Measurements from ENCODE around the gene SLC44A1.

The SLC44A1 gene

DNA sequence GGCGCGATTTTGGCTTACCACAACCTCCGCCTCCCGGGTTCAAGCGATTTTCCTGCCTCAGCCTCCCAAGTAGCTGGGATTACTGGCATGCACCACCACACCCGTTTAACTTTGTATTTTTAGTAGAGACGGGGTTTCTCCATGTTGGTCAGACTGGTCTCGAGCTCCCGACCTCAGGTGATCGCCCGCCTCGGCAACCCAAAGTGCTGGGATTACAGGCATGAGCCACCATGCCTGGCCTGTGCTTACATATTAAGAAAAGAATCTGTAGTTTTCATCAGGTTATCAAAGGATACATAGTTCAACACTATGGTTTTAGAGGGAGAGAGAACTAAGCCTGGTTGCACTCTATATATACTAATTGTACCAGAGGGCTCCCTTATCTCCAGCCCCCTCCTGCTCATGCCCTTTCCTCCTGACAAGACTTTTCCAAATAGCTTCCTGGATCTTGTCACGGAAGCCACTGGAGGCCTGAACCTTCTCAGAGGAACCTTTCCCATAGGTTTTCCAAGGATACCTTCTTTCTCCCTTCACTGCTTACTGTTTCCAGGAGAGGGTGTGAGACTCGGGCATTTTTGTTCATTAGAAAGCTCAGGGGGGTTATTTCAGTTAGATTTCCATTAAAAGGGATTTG is 53.1 kb downstream of the SLC44A1 start:
- peaks cover 43% of the 10 kb centered on the region for H3K79me2 ChIP-seq (ENCODE audit: insufficient read depth, low read length)
- TF ChIP-seq EZH2 (IDR thresholded peaks at IDR 0.05; ENCODE audit: borderline replicate concordance, low read length): no peak
- TF ChIP-seq CTCF (IDR thresholded peaks at IDR 0.05; ENCODE audit: low read length): no peak
- no peaks in the 10 kb centered on the region for H3K9me3 ChIP-seq (ENCODE audit: low read length)
- H4K20me1 ChIP-seq (ENCODE audit: insufficient read depth, low read length): no peaks in the 10 kb centered on the region
- H2AFZ ChIP-seq (ENCODE audit: low read length): no peak overlapping the region
- H3K4me3 ChIP-seq (ENCODE audit: low read depth, low read length, poor library complexity, severe bottlenecking): no peak overlapping the region
- H3K36me3 ChIP-seq (ENCODE audit: insufficient read depth, low read length): peaks cover 26% of the 10 kb centered on the region
- no peaks in the 10 kb centered on the region for H3K27me3 ChIP-seq (ENCODE audit: insufficient read depth, low read length)
- peaks cover 23% of the 10 kb centered on the region for H3K4me1 ChIP-seq (ENCODE audit: insufficient read depth, low read length, severe bottlenecking)
- H3K9ac ChIP-seq (ENCODE audit: low read length): no peak overlapping the region
- H3K4me2 ChIP-seq (ENCODE audit: low read length): no peak overlapping the region
- no peak overlapping the region for H3K27ac ChIP-seq (ENCODE audit: low read depth, low read length, poor library complexity, severe bottlenecking)
- no peaks in the 10 kb centered on the region; the same call in 1 of the 2 replicates for H3F3A ChIP-seq (ENCODE audit: insufficient read depth, low read length)
- no peaks in the 10 kb centered on the region for H3K9me2 ChIP-seq (ENCODE audit: low read depth, low read length)

GRCh38 chr9:105299190-105299854 is 54.9 kb downstream of the SLC44A1 start:
- TF ChIP-seq CTCF (IDR thresholded peaks at IDR 0.05; ENCODE audit: low read length): no peak
- no peak for TF ChIP-seq EZH2 (IDR thresholded peaks at IDR 0.05; ENCODE audit: borderline replicate concordance, low read length)
- H3K4me3 ChIP-seq (ENCODE audit: low read depth, low read length, poor library complexity, severe bottlenecking): no peak overlapping the region
- H3F3A ChIP-seq (ENCODE audit: insufficient read depth, low read length): no peaks in the 10 kb centered on the region; the same call in 1 of the 2 replicates
- H3K27me3 ChIP-seq (ENCODE audit: insufficient read depth, low read length): no peaks in the 10 kb centered on the region
- no peaks in the 10 kb centered on the region for H4K20me1 ChIP-seq (ENCODE audit: insufficient read depth, low read length)
- no peak overlapping the region for H2AFZ ChIP-seq (ENCODE audit: low read length)
- H3K4me2 ChIP-seq (ENCODE audit: low read length): no peak overlapping the region
- no peaks in the 10 kb centered on the region for H3K9me2 ChIP-seq (ENCODE audit: low read depth, low read length)
- no peaks in the 10 kb centered on the region for H3K9me3 ChIP-seq (ENCODE audit: low read length)
- H3K9ac ChIP-seq (ENCODE audit: low read length): no peak overlapping the region
- peaks cover 39% of the 10 kb centered on the region for H3K36me3 ChIP-seq (ENCODE audit: insufficient read depth, low read length)
- H3K27ac ChIP-seq (ENCODE audit: low read depth, low read length, poor library complexity, severe bottlenecking): no peak overlapping the region
- peaks cover 25% of the 10 kb centered on the region for H3K79me2 ChIP-seq (ENCODE audit: insufficient read depth, low read length)
- H3K4me1 ChIP-seq (ENCODE audit: insufficient read depth, low read length, severe bottlenecking): peaks cover 13% of the 10 kb centered on the region

GRCh38 chr9:105302728-105303127 is 58.3 kb downstream of the SLC44A1 start:
- no peaks in the 10 kb centered on the region for H3F3A ChIP-seq (ENCODE audit: insufficient read depth, low read length)
- no peak for TF ChIP-seq EZH2 (IDR thresholded peaks at IDR 0.05; ENCODE audit: borderline replicate concordance, low read length)
- no peaks in the 10 kb centered on the region for H3K9me2 ChIP-seq (ENCODE audit: low read depth, low read length)
- no peak overlapping the region for H3K4me3 ChIP-seq (ENCODE audit: low read depth, low read length, poor library complexity, severe bottlenecking)
- no peak overlapping the region for H3K4me2 ChIP-seq (ENCODE audit: low read length)
- H3K27ac ChIP-seq (ENCODE audit: low read depth, low read length, poor library complexity, severe bottlenecking): no peak overlapping the region
- peaks cover 47% of the 10 kb centered on the region for H3K36me3 ChIP-seq (ENCODE audit: insufficient read depth, low read length)
- H3K79me2 ChIP-seq (ENCODE audit: insufficient read depth, low read length): no peaks in the 10 kb centered on the region
- H3K9ac ChIP-seq (ENCODE audit: low read length): no peak overlapping the region
- no peaks in the 10 kb centered on the region for H3K27me3 ChIP-seq (ENCODE audit: insufficient read depth, low read length)
- peaks cover 10% of the 10 kb centered on the region for H3K4me1 ChIP-seq (ENCODE audit: insufficient read depth, low read length, severe bottlenecking)
- no peak overlapping the region for H2AFZ ChIP-seq (ENCODE audit: low read length)
- no peaks in the 10 kb centered on the region for H4K20me1 ChIP-seq (ENCODE audit: insufficient read depth, low read length)
- no peaks in the 10 kb centered on the region for H3K9me3 ChIP-seq (ENCODE audit: low read length)

Measured in OCI-LY1 (cell line).